ENCODE data around the gene INAFM2.

DNA sequence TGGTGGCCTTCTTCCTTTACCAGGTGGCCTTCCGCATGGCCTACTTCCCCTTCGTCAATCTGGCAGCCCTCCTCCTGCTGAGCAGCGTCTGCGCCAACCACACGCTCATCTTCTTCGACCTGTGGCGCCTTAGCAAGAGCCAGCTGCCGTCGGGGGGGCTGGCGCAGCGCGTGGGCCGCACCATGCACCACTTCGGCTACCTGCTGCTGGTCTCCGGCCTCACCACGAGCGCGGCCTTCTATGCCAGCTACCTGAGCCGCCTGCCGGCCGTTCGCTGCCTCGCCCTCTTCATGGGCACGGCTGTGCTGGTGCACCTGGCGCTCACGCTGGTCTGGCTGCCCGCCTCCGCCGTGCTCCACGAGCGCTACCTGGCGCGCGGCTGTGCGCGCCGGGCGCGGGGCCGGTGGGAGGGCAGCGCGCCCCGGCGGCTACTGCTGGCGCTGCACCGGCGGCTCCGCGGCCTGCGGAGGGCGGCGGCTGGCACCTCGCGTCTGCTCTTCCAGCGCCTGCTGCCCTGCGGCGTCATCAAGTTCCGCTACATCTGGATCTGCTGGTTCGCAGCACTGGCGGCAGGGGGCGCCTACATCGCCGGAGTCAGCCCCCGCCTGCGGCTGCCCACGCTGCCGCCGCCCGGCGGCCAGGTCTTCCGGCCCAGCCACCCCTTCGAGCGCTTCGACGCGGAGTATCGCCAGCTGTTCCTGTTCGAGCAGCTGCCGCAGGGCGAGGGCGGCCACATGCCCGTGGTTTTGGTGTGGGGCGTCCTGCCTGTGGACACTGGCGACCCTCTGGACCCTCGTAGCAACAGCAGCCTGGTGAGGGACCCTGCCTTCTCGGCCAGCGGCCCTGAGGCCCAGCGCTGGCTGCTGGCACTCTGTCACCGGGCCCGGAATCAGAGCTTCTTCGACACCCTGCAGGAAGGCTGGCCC is 44.5 kb downstream of the INAFM2 start:
- TF ChIP-seq RAD21 (CRISPR knock-in tag; conservative IDR thresholded peaks at IDR 0.05 in 1 of 2, IDR thresholded peaks at IDR 0.05 in 1 of 2) = peak in 1 of 2 experiments; percentile 77; a peak in 3 of 4 replicates
- TF ChIP-seq ZNF347 (CRISPR knock-in tag; IDR thresholded peaks at IDR 0.05; ENCODE audit: low read depth) = no peak
- TF ChIP-seq CHD4 (IDR thresholded peaks at IDR 0.05; ENCODE audit: insufficient read depth, insufficient replicate concordance, low read depth, low read length, poor library complexity, severe bottlenecking) = no peak
- no peak for TF ChIP-seq MXI1 (IDR thresholded peaks at IDR 0.05; ENCODE audit: low read depth, low read length)

Measured in K562 (cell line).